ENCODE results near the gene STXBP1. TPM values are rescaled to one million over a fixed set of nuclear protein-coding genes. Genes with fewer than 3 reads are reported as not detected.

STXBP1 gene
- total and polyA plus RNA-seq, 2 of the 8 experiments (the other 6 are each of a cell fraction or from before 2014, with no cell fraction given), result 11.5 to 60.9 TPM

DNA sequence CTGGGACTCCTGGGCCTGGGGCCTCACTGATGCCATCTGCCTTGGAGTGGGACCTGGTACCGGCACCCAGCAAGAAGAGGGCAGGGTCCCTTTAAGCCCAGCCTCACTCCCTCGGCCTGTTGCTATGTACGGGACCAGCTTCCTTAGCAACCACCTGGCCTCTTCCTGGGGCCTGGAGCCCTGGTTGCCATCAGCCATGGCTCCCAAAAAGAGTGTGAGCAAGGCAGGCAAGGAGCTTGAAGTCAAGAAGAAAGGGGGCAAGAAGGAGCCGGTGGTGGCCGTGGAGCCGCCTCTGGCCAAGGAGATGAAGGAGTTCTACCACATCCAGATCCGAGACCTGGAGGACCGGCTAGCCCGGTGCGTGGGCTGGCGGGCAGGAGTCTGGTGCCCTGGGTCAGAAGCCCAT is 94.8 kb downstream of the STXBP1 start, which contains the start of gene CFAP157:
CFAP157 (plus strand) TSS at position 153 of the 406 bp plus-strand sequence; CDS start at position 197, 44 bp downstream.
- Histone ChIP-seq H3K14ac (ENCODE audit: insufficient read length) (no peak within 1 kb of the TSS), H3K9me3 (ENCODE audit: insufficient read depth in 2 of 2, low read depth in 1 of 2, low read length in 1 of 2) (no peaks in the 10 kb centered on the region), H4K5ac (ENCODE audit: insufficient read length, low read depth, low read length) (no peak within 1 kb of the TSS), H3K27ac (ENCODE audit: low read depth, low read length) (peak within 1 kb of the TSS; percentile 6; the same call in 1 of the 2 replicates), H2AK5ac (ENCODE audit: low read depth, low read length) (no peak within 1 kb of the TSS), H3K4me1 (replicated peaks in 1 of 4; ENCODE audit: control insufficient read depth in 3 of 4, insufficient read depth in 4 of 4, low read length in 3 of 4) (peaks cover 0 to 20% (median 13%) of the 10 kb centered on the region in 4 experiments; a peak in 6 of 7 replicates), H3K4me3 (ENCODE audit: extremely low read depth in 1 of 4, insufficient read depth in 2 of 4, low read depth in 3 of 4, low read length in 4 of 4) (no peak within 1 kb of the TSS), H3K23ac (ENCODE audit: insufficient read length) (no peak within 1 kb of the TSS), H3K27me3 (replicated peaks in 1 of 4; ENCODE audit: control insufficient read depth in 3 of 4, extremely low read depth in 1 of 4, insufficient read depth in 3 of 4, low read length in 3 of 4) (no peaks in the 10 kb centered on the region; a peak in 2 of 7 replicates), H3K4ac (replicated peaks; ENCODE audit: insufficient read length, low read depth, low read length) (peak within 1 kb of the TSS; percentile 44), H4K20me1 (replicated peaks in 1 of 2; ENCODE audit: control insufficient read depth in 1 of 2, insufficient read depth in 2 of 2, low read length in 2 of 2) (no peaks in the 10 kb centered on the region), H3K23me2 (ENCODE audit: low read depth, low read length) (no peaks in the 10 kb centered on the region), H2BK120ac (replicated peaks; ENCODE audit: low read depth, low read length) (no peak within 1 kb of the TSS), H2BK5ac (ENCODE audit: low read depth, low read length) (no peak within 1 kb of the TSS), H3K9ac (replicated peaks in 1 of 4; ENCODE audit: extremely low read depth in 1 of 4, low read depth in 3 of 4, low read length in 3 of 4) (no peak within 1 kb of the TSS), H3K79me1 (ENCODE audit: low read depth, low read length) (no peaks in the 10 kb centered on the region), H2AFZ (ENCODE audit: low read length) (no peak within 1 kb of the TSS), H3K36me3 (ENCODE audit: control insufficient read depth in 2 of 4, insufficient read depth in 4 of 4, low read length in 3 of 4) (no peaks in the 10 kb centered on the region), H3K18ac (ENCODE audit: extremely low read depth, low read length) (no peak within 1 kb of the TSS; the same call in 1 of the 2 replicates), H2BK15ac (ENCODE audit: low read length) (no peak within 1 kb of the TSS; the same call in 1 of the 2 replicates), H2BK20ac (ENCODE audit: low read length) (no peak within 1 kb of the TSS), H2BK12ac (ENCODE audit: low read depth, low read length) (peak within 1 kb of the TSS; percentile 55), H3K4me2 (ENCODE audit: insufficient read depth in 1 of 2, low read depth in 2 of 2, low read length in 2 of 2) (peak within 1 kb of the TSS in 1 of 2 experiments; percentile 12; a peak in 2 of 4 replicates), H3K56ac (replicated peaks; ENCODE audit: insufficient read length, low read depth, low read length) (no peak within 1 kb of the TSS), H4K91ac (replicated peaks; ENCODE audit: insufficient read length, low read length) (no peak within 1 kb of the TSS), H4K8ac (ENCODE audit: extremely low read depth, insufficient read depth, low read length) (peak within 1 kb of the TSS; percentile 38), H3K79me2 (ENCODE audit: control insufficient read depth in 1 of 2, insufficient read depth in 2 of 2, low read length in 2 of 2) (no peaks in the 10 kb centered on the region)
- CTCF ChIA-PET (ENCODE audit: partially characterized antibody), result interaction anchor here (0.5 to 2.8 kb wide), 13 partner anchors 9 to 217 kb away, joined by 3 to 10 read pairs (median 3); partner anchors contain the start of gene TOR2A
- TF ChIP-seq SP2 (IDR thresholded peaks at IDR 0.05; ENCODE audit: low read length) (no peak), MAX (IDR thresholded peaks at IDR 0.05) (0 out of 2 replicates have a peak, but pooled peaks have one; percentile 13)
- DNase-seq (ENCODE audit: low read depth in 1 of 2, low spot score in 2 of 2) (peak in 1 of 2 experiments; percentile 68), FAIRE-seq (no peak)
- WGBS, 2 experiments (ENCODE audit: extremely low coverage in 1 of 2, insufficient coverage in 1 of 2, insufficient read length in 1 of 2, insufficient replicate concordance in 2 of 2, low coverage in 1 of 2, low lambda C conversion rate in 2 of 2, missing lambda C conversion rate in 1 of 2), result 84% methylated on average over 11 of the region's 11 CpGs; no CpG with 5 or more reads in 1 of the 2 experiments
- POLR2A ChIA-PET (ENCODE audit: partially characterized antibody), result interaction anchor here (0.6 to 2.5 kb wide), 4 partner anchors 8 to 103 kb away, joined by 3 to 17 read pairs (median 3); partner anchors contain the start of genes PTRH1 and TTC16
